Chondrocyte (in vitro differentiated cells): ENCODE measurements around the gene FRMD3. TPM values are rescaled to one million over a fixed set of nuclear protein-coding genes. Genes with fewer than 3 reads are reported as not detected.

Experiments used
- DNase-seq: peaks from one replicate; pipeline ENCODE4 v3.0.0; 2021; ENCODE audit warnings: mixed read lengths, low spot score
- H3K27ac Mint-ChIP-seq: one replicate; pipeline ENCODE4 v1.8.0; 2021; ENCODE audit warnings: mild to moderate bottlenecking, moderate library complexity, mixed read lengths; ENCODE audit not compliant: unreplicated experiment
- H3K27me3 Mint-ChIP-seq: 2 replicates; pipeline ENCODE4 v1.8.0; 2021; ENCODE audit warnings: low read depth, mixed read lengths
- H3K36me3 Mint-ChIP-seq: 2 replicates; pipeline ENCODE4 v1.8.0; 2021; ENCODE audit warnings: low read depth, mixed read lengths
- H3K4me1 Mint-ChIP-seq: 2 replicates; pipeline ENCODE4 v1.8.0; 2021; ENCODE audit warnings: low read depth, mild to moderate bottlenecking, mixed read lengths
- H3K4me3 Mint-ChIP-seq: one replicate; pipeline ENCODE4 v1.8.0; 2021; ENCODE audit warnings: mild to moderate bottlenecking, moderate library complexity, mixed read lengths; ENCODE audit not compliant: unreplicated experiment
- H3K9me3 Mint-ChIP-seq: 2 replicates; pipeline ENCODE4 v1.8.0; 2021; ENCODE audit warnings: low read depth, mixed read lengths
- total RNA-seq: library from RNA; stranded (reverse); gene quantifications from 3 replicates; pipeline ENCODE4 v1.2.1, GENCODE V29; 2021
- TF ChIP-seq, protein P1 (sequence below): fragments of 200-600 bp; sonication (generic); IDR thresholded peaks from 2 replicates; pipeline ENCODE4 v1.5.0; 2021; ENCODE audit warnings: antibody characterized with exemption, mild to moderate bottlenecking, moderate library complexity

FRMD3 gene
- total RNA-seq, 1 donor from 2014 or later: 1.1 TPM

DNA sequence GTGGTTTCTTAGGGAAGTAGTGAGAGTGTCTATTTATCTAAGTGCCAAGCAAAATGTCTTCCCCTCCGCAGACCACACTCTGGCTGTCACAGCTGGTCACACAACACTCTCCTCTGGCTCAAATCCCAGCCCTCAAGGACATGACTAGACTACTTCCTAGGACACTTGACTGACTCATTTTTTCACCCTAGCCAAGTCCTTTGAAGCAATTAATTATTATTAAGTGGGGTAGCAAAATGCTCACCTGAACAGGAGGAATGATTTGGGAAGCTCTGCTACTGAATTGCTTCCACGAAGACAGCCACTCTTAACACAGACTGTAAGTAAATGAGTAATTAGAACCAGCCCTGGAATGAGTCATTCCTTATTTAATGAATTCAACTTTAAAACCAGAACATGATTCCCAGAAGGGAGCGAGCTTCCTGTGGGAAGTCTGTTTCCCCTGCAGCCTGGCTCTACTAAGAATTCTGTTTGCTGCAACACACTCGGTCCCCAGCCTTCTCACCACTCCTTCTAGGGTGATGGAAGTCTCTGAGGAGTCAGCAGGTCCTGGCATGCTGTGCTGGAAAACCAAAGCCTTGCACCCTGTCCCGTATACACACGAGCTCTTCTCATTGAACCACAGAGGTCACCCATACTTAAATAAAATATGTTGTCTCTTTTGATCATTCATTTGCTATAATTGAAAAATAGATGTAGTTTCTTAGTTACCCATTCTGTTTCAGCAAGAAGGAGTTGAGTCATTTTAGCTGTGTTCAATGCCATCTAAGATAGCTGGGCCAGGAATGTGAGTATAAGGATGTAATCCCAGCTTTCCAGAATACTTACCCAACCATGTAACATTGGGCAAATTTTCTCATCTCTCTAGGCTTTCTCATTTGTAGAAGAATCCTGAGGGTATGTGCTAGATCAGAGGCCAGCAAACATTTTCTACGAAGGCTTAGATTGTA is 256.6 kb downstream of the FRMD3 start:
- TF ChIP-seq, protein P1, sequence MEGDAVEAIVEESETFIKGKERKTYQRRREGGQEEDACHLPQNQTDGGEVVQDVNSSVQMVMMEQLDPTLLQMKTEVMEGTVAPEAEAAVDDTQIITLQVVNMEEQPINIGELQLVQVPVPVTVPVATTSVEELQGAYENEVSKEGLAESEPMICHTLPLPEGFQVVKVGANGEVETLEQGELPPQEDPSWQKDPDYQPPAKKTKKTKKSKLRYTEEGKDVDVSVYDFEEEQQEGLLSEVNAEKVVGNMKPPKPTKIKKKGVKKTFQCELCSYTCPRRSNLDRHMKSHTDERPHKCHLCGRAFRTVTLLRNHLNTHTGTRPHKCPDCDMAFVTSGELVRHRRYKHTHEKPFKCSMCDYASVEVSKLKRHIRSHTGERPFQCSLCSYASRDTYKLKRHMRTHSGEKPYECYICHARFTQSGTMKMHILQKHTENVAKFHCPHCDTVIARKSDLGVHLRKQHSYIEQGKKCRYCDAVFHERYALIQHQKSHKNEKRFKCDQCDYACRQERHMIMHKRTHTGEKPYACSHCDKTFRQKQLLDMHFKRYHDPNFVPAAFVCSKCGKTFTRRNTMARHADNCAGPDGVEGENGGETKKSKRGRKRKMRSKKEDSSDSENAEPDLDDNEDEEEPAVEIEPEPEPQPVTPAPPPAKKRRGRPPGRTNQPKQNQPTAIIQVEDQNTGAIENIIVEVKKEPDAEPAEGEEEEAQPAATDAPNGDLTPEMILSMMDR: no peak
- H3K9me3 Mint-ChIP-seq: no peaks in the 10 kb centered on the region
- no peak for DNase-seq
- no peaks in the 10 kb centered on the region for H3K27me3 Mint-ChIP-seq
- H3K4me1 Mint-ChIP-seq: peaks cover 18% of the 10 kb centered on the region
- H3K4me3 Mint-ChIP-seq: no peak overlapping the region
- no peaks in the 10 kb centered on the region for H3K36me3 Mint-ChIP-seq
- H3K27ac Mint-ChIP-seq: peak overlapping the region; percentile 64

DNA sequence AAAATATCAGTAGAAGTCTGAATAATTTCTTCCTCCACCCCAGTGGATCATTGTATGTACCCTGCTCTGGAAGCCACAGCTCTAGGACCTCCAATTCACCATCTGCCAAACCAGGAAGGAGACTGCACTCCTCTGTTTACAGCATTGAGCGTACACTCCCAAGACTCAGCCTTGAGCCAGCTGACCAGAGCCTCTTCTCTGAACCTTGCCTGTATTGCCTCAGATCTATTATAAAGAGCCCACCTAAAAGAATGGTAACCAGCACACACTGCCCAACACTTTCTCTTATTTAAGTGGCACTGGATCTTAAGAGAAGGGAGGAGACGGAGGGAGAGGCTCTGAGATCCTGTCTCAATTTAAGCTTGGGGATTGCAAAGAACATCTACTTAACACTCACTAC is 257.4 kb downstream of the FRMD3 start:
- Mint-ChIP-seq H3K4me3 (no peak overlapping the region), H3K4me1 (peaks cover 18% of the 10 kb centered on the region), H3K36me3 (no peaks in the 10 kb centered on the region), H3K27me3 (no peaks in the 10 kb centered on the region), H3K27ac (no peak overlapping the region), H3K9me3 (no peaks in the 10 kb centered on the region)
- TF ChIP-seq, protein P1: no peak
- DNase-seq: no peak

DNA sequence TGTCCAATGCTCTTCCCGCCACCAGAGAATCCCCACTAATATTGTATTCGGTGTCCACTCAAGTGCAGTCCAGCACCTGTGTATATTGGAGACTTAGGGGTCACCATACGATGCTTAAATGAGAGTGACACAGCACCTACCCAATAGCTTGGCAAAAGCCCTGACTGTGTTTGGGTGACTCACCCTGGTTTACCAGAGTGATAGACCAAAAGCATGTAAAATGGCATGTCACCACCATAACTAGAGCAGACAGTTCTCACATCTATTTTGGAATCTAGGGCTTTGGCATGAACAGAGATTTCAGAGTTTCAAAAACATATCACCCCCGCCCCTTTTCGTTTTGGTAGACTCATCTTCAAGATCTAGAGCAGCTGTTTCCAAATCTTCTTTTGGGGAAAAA is 257.9 kb downstream of the FRMD3 start:
- Mint-ChIP-seq H3K36me3 (no peaks in the 10 kb centered on the region), H3K4me3 (no peak overlapping the region), H3K27ac (no peak overlapping the region), H3K4me1 (peaks cover 18% of the 10 kb centered on the region), H3K27me3 (no peaks in the 10 kb centered on the region), H3K9me3 (no peaks in the 10 kb centered on the region)
- TF ChIP-seq, protein P1: no peak
- no peak for DNase-seq

DNA sequence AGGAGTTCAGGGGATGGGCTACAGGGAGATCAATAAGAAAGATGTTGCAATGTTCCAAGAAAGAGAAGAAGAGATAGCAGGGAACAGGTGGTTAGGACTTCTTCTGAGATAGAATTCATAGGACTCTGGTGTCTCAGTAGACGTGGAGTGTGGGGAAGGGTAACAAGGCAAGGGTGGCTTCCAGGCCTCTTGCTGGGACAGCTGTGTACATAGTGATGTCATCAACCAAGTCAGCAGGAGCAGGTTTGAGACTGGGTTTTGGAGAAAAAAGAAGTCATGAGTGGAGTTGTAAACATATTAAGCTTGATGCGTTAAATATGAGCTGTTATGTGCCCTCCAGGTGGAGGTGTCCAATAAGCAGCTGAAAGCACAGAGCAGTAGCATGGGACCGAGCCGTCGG is 263.4 kb downstream of the FRMD3 start:
- TF ChIP-seq, protein P1: no peak
- no peaks in the 10 kb centered on the region for H3K9me3 Mint-ChIP-seq
- H3K4me3 Mint-ChIP-seq: no peak overlapping the region
- H3K36me3 Mint-ChIP-seq: no peaks in the 10 kb centered on the region
- H3K4me1 Mint-ChIP-seq: no peaks in the 10 kb centered on the region
- no peak for DNase-seq
- H3K27ac Mint-ChIP-seq: no peak overlapping the region
- no peaks in the 10 kb centered on the region for H3K27me3 Mint-ChIP-seq

DNA sequence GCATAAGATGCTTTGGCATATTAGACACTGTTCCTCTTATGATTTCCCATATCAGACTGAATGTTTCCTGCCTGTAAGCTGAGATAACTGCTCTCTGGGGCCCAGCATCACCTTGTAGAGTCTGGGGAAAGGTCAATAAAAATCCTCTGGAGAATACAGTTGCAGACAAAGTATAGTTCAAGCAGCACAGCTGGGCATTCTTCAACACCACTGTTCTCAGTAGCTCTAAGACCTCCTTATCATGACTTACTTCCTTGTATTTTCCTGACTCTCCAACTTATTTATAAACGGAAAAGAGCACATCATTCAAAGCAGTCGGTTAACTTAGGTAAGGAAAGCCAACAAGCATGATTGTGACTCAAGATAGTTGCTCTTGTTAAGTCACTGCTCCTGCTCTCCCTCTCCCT is 266.5 kb downstream of the FRMD3 start:
- Mint-ChIP-seq H3K9me3 (no peaks in the 10 kb centered on the region), H3K27ac (no peak overlapping the region), H3K36me3 (no peaks in the 10 kb centered on the region), H3K27me3 (no peaks in the 10 kb centered on the region), H3K4me3 (no peak overlapping the region), H3K4me1 (peaks cover 7% of the 10 kb centered on the region)
- TF ChIP-seq, protein P1: no peak
- DNase-seq: no peak
